SJCRH30 (cell line): ENCODE results near the gene PLEKHA1. TPM values are rescaled to one million over a fixed set of nuclear protein-coding genes. Genes with fewer than 3 reads are reported as not detected.

Experiments
- DNase-seq, 2 experiments: peaks; one replicate each; pipeline ENCODE4 v3.0.0-alpha.2; 2015 to 2020
- H3K27ac ChIP-seq: fragments of 250-450 bp; sonication (Bioruptor Pico); 2 replicates; pipeline ENCODE4 v1.5.1; 2020; ENCODE audit warnings: mild to moderate bottlenecking, moderate library complexity
- H3K27me3 ChIP-seq: fragments of 250-450 bp; sonication (Bioruptor Pico); 2 replicates; pipeline ENCODE4 v1.5.1; 2020; ENCODE audit warnings: mild to moderate bottlenecking, moderate library complexity
- H3K36me3 ChIP-seq: fragments of 250-450 bp; sonication (Bioruptor Pico); 2 replicates; pipeline ENCODE4 v1.5.1; 2020; ENCODE audit warnings: mild to moderate bottlenecking, moderate library complexity
- H3K4me1 ChIP-seq: fragments of 250-450 bp; sonication (Bioruptor Pico); 2 replicates; pipeline ENCODE4 v1.5.1; 2020; ENCODE audit warnings: mild to moderate bottlenecking, moderate library complexity
- H3K4me3 ChIP-seq: fragments of 250-450 bp; sonication (Bioruptor Pico); 2 replicates; pipeline ENCODE4 v1.5.1; 2020; ENCODE audit warnings: mild to moderate bottlenecking, moderate library complexity
- H3K9me3 ChIP-seq: fragments of 250-450 bp; sonication (Bioruptor Pico); replicated peaks from 2 replicates; pipeline ENCODE4 v1.5.1; 2020; ENCODE audit warnings: mild to moderate bottlenecking, moderate library complexity
- total RNA-seq: library from RNA; depleted of rRNA; stranded (reverse); fragments of >200 nt; shearing (Covaris generic); gene quantifications from 2 replicates; pipeline ENCODE4 v1.2.3, GENCODE V29; 2014; rRNA removed

Gene PLEKHA1
- total RNA-seq, 1 experiment from 2014 or later: 31.9 TPM

DNA sequence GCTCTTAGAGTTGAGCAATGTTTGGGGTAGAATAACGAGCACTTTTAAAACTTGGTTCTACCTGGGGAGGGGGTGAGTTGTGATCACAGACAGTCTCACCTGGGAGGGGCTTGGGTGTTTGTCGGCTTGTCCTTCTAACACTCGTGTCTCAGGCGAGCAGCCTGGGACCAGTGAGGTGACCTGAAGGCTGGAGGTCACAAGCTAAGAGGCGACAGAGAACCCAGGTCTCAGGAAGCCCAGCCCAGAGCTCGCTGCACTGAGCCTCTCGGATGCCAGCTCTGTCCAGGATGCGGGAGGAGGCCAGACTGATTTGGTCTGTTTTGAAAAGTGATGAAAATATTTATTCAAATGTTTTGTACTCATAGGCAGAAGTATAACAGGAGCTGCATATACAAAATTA is 98.6 kb downstream of the PLEKHA1 start:
- no peak overlapping the region for H3K4me3 ChIP-seq
- DNase-seq: no peak
- H3K36me3 ChIP-seq: no peaks in the 10 kb centered on the region
- H3K4me1 ChIP-seq: peaks cover 9% of the 10 kb centered on the region
- no peak overlapping the region for H3K27ac ChIP-seq
- H3K9me3 ChIP-seq: no peaks in the 10 kb centered on the region
- H3K27me3 ChIP-seq: no peaks in the 10 kb centered on the region

DNA sequence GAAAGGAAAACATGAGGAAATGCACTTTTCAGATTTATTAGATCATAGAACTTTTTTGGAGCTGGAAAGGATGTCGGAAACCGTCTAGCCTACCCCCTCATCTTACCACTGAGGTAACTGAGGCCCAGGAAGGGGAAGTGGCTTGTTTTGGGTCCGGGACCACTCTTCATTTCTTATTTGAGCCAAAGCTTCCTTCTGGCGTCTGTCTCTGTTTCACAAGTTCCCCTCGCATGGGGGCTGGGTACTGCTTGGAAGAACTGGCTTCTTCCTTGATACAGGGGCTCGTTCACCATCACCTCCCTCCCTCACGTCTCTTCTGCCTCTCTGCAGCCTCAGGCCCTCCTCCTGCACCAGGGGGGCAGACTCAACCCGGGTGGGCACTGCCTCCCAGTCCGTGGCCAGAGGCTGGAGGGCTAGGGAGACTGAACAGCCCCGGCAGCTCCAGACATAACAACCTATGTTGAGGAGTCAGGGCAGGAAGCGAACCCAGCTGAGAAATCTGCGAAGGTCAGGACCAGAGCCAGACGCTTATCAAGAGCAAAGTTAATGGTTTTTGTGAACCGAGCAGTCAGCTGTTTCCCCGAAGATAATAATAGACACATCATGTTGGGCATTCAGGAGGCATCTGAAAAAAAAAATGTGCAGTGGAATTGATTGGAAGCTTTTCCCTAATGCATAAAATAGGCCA is 99.8 kb downstream of the PLEKHA1 start:
- no peak overlapping the region for H3K4me3 ChIP-seq
- DNase-seq: no peak
- H3K27me3 ChIP-seq: no peaks in the 10 kb centered on the region
- no peaks in the 10 kb centered on the region for H3K9me3 ChIP-seq
- peaks cover 4% of the 10 kb centered on the region; the same call in 1 of the 2 replicates for H3K4me1 ChIP-seq
- H3K27ac ChIP-seq: no peak overlapping the region
- no peaks in the 10 kb centered on the region for H3K36me3 ChIP-seq

- H3K9me3 ChIP-seq: no peaks in the 10 kb centered on the region
- H3K27me3 ChIP-seq: no peaks in the 10 kb centered on the region
- no peak overlapping the region for H3K4me3 ChIP-seq
- no peak for DNase-seq
- no peaks in the 10 kb centered on the region for H3K4me1 ChIP-seq
- no peaks in the 10 kb centered on the region for H3K36me3 ChIP-seq
- no peak overlapping the region for H3K27ac ChIP-seq
Observed at GRCh38 chr10:122475100-122475499, 100.6 kb downstream of the PLEKHA1 start.

DNA sequence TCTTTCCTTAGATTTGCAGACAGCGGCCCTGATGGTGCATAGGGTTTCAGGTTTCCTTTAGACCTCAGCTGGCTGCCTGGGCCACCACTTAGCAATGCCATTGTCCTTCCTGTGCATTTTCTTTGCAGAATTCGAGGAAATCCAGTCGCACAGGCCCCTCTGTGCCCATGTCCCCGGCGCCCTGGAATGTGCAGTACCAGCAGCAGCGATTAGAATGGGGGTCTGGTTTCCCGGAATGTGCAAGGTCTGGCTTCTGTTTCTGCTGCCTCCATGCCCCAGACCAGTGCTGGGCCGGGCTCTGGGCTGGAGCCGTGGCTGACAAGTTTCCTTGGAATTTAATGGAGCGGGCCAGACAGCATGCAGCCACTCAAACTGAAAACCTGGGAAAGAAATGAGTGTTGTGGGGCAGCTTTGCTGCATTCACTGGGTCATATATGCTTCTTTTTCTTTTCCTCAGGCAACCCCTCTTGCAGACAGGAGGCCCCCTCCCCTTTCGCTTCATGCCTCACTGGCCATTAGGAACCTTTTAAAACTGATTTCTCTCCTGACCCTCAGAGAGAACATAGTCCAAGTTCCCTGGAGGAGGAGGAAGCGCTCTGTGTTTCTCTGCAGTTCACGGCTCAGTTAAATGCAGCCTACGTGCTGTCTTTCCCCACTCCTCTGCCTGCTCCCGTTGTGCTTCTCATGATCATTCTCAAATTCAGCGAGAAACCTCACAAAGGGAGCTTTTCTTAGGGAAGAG is 101.3 kb downstream of the PLEKHA1 start:
- Histone ChIP-seq H3K4me1 (no peaks in the 10 kb centered on the region), H3K9me3 (no peaks in the 10 kb centered on the region), H3K27me3 (no peaks in the 10 kb centered on the region), H3K27ac (no peak overlapping the region), H3K36me3 (no peaks in the 10 kb centered on the region), H3K4me3 (no peak overlapping the region)
- DNase-seq: no peak

GRCh38 chr10:122476333-122476695 is 101.8 kb downstream of the PLEKHA1 start:
- H3K27ac ChIP-seq: no peak overlapping the region
- no peaks in the 10 kb centered on the region for H3K36me3 ChIP-seq
- H3K4me1 ChIP-seq: no peaks in the 10 kb centered on the region
- no peak for DNase-seq
- no peaks in the 10 kb centered on the region for H3K9me3 ChIP-seq
- H3K4me3 ChIP-seq: no peak overlapping the region
- H3K27me3 ChIP-seq: no peaks in the 10 kb centered on the region

DNA sequence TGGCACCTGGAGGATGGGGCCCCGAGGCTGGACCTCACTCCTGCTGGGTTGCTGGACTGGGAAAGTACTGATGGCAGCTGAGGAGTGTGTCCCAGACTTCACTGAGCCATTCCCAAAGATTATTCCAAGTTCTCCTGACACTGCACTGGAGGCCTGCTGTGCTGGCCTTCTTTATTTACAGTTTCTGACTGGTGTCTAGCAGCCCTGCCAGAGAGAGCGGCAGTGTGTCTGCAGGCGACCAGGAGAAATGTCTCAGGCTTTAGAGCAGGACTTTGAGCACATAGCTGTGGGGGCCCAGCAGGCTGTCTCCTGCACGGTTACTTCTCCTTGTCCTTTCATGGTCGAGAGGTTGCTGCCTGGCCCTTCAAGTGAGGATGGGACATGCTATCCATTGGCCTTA is 102.9 kb downstream of the PLEKHA1 start:
- no peak overlapping the region for H3K4me3 ChIP-seq
- no peaks in the 10 kb centered on the region for H3K36me3 ChIP-seq
- no peak for DNase-seq
- no peaks in the 10 kb centered on the region for H3K9me3 ChIP-seq
- no peaks in the 10 kb centered on the region for H3K27me3 ChIP-seq
- H3K27ac ChIP-seq: no peak overlapping the region
- H3K4me1 ChIP-seq: no peaks in the 10 kb centered on the region

DNA sequence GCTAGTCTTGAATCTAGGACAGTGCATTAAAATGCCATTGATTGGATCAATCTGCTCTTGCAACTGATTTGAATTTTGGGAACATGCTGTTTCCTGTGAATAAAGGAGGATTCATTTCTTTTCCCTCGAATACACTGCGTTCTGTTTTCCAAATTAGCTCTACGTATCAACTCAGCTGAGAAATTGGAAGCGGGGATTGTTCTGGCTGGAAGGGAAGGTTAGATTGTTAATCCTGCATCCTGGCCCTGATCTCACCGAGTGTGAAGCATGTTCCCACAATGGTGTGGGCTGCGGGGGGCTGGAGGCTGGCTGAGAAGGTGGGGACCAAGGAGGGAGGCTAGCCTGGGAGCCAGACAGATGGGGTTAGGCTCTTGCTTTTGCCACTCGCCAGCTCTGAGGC is 104.5 kb downstream of the PLEKHA1 start:
- Histone ChIP-seq H3K9me3 (no peaks in the 10 kb centered on the region), H3K36me3 (no peaks in the 10 kb centered on the region), H3K27me3 (no peaks in the 10 kb centered on the region), H3K4me3 (no peak overlapping the region), H3K4me1 (no peaks in the 10 kb centered on the region), H3K27ac (no peak overlapping the region)
- DNase-seq: no peak

DNA sequence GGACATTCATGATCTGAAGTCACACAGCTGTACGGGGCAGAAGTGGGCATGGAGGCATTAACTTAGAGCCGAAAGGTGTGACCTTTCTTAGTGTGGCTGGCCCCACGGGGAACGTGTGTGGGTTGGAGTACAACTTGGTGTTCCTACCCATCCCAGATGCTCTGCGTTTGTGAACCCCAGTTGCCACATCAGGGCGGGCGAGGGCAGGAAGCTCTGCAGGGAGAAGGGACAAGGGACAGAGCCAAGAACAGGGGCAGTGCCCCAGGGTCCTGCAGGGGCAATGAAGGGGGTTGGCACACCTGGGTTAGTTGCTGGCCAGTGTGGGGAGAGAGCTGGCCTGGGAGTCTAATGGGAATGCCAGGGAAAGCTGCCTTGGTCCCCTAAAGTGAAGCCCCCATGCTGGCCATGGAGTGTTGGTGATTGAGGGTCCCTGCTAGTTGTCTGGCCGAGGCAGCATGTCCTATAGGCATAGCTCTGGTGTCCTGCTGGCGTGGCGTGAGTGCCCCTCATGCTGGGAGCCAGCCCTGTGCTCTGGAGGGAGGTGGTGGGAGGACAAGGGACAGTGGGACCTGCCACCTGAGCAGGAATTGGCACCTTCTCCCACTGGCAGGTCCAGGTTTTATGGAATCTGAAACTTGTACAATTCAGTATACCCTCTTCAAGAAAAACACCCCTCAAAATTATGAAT is 105.8 kb downstream of the PLEKHA1 start:
- Histone ChIP-seq H3K9me3 (no peaks in the 10 kb centered on the region), H3K27ac (no peak overlapping the region), H3K27me3 (no peaks in the 10 kb centered on the region; the same call in 1 of the 2 replicates), H3K36me3 (no peaks in the 10 kb centered on the region), H3K4me3 (no peak overlapping the region), H3K4me1 (no peaks in the 10 kb centered on the region)
- DNase-seq: no peak

DNA sequence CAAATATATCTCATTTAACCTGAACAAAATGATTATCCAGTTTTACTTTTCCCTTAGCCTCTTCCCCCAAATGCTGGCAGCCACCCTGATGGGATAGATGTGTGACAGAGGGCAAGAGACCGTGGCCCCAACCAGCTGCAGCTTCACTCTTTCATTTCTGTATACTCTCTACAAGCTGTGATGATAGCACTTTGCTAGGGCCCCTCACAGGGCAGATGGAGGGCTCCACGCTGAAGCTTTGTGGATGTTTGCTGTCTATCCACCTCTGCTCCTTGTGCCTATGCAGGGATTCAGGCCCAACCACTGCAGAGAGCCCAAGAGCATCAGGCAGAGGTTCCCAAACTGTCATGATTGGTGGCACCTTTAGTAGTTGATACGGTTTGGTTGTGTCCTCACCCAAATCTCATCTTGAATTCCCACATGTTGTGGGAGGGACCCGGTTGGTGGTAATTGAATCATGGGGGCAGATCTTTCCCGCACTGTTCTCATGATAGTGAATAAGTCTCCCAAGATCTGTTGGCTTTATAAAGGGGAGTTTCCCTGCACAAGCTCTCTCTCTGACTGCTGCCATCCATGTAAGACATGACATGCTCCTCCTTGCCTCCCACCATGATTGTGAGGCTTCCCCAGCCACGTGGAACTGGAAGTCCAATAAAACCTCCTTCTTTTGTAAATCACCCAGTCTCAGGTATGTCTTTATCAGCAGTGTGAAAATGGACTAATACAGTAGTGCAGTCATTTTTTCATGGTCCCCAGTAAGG is 107.0 kb downstream of the PLEKHA1 start:
- no peak for DNase-seq
- Histone ChIP-seq H3K27ac (no peak overlapping the region), H3K9me3 (no peaks in the 10 kb centered on the region), H3K27me3 (no peaks in the 10 kb centered on the region; the same call in 1 of the 2 replicates), H3K36me3 (no peaks in the 10 kb centered on the region), H3K4me1 (no peaks in the 10 kb centered on the region), H3K4me3 (no peak overlapping the region)

Other genes starting within 250 kb of the PLEKHA1 start
- gene BTBD16, start 103.4 kb upstream of the PLEKHA1 start, total RNA-seq: not detected in 2 replicates
- not detected in 2 replicates for gene ARMS2, start 79.9 kb downstream of the PLEKHA1 start, total RNA-seq
- gene HTRA1, start 86.8 kb downstream of the PLEKHA1 start, total RNA-seq: 1.0 and 1.5 TPM in 2 replicates
- 4.1 and 4.2 TPM in 2 replicates for gene DMBT1, start 186.0 kb downstream of the PLEKHA1 start, total RNA-seq